Measurements from ENCODE around the gene FEM1B.

FEM1B gene

GRCh38 chr15:68303134-68303533 is 25.6 kb downstream of the FEM1B start:
- FAIRE-seq (no peak), DNase-seq (ENCODE audit: extremely low spot score, insufficient read length, low read depth) (no peak)

GRCh38 chr15:68303560-68304436 is 26.3 kb downstream of the FEM1B start:
- FAIRE-seq (no peak), DNase-seq (ENCODE audit: extremely low spot score, insufficient read length, low read depth) (no peak)

GRCh38 chr15:68304589-68305337 is 27.2 kb downstream of the FEM1B start:
- DNase-seq (ENCODE audit: extremely low spot score, insufficient read length, low read depth) (no peak), FAIRE-seq (no peak)

- FAIRE-seq = no peak
- no peak for DNase-seq (ENCODE audit: extremely low spot score, insufficient read length, low read depth)
These were observed 27.9 kb downstream of the FEM1B start for GRCh38 chr15:68305420-68305871.

- DNase-seq (ENCODE audit: extremely low spot score, insufficient read length, low read depth) (no peak), FAIRE-seq (no peak)
These were observed 29.8 kb downstream of the FEM1B start for GRCh38 chr15:68307131-68307928.

GRCh38 chr15:68309024-68309423 is 31.5 kb downstream of the FEM1B start:
- FAIRE-seq (no peak), DNase-seq (ENCODE audit: extremely low spot score, insufficient read length, low read depth) (no peak)

- FAIRE-seq = no peak
- DNase-seq (ENCODE audit: extremely low spot score, insufficient read length, low read depth) = no peak
These were observed 32.7 kb downstream of the FEM1B start for GRCh38 chr15:68310178-68310803.

- FAIRE-seq (no peak), DNase-seq (ENCODE audit: extremely low spot score, insufficient read length, low read depth) (no peak)
These were observed 33.4 kb downstream of the FEM1B start for GRCh38 chr15:68310804-68311463.

GRCh38 chr15:68311464-68311835 is 33.9 kb downstream of the FEM1B start:
- no peak for FAIRE-seq
- no peak for DNase-seq (ENCODE audit: extremely low spot score, insufficient read length, low read depth)

- no peak for FAIRE-seq
- no peak for DNase-seq (ENCODE audit: extremely low spot score, insufficient read length, low read depth)
These were observed 34.5 kb downstream of the FEM1B start for GRCh38 chr15:68311859-68312557.

GRCh38 chr15:68312701-68313204 is 35.2 kb downstream of the FEM1B start:
- FAIRE-seq = no peak
- no peak for DNase-seq (ENCODE audit: extremely low spot score, insufficient read length, low read depth)

GRCh38 chr15:68313501-68314410 is 36.2 kb downstream of the FEM1B start:
- FAIRE-seq = no peak
- DNase-seq (ENCODE audit: extremely low spot score, insufficient read length, low read depth) = no peak

GRCh38 chr15:68314563-68314962 is 37.0 kb downstream of the FEM1B start:
- DNase-seq (ENCODE audit: extremely low spot score, insufficient read length, low read depth) (no peak), FAIRE-seq (no peak)

- DNase-seq (ENCODE audit: extremely low spot score, insufficient read length, low read depth) = no peak
- no peak for FAIRE-seq
These were observed 37.5 kb downstream of the FEM1B start for GRCh38 chr15:68315035-68315434.

GRCh38 chr15:68315495-68316031 is 38.0 kb downstream of the FEM1B start:
- no peak for FAIRE-seq
- no peak for DNase-seq (ENCODE audit: extremely low spot score, insufficient read length, low read depth)

- DNase-seq (ENCODE audit: extremely low spot score, insufficient read length, low read depth) (no peak), FAIRE-seq (no peak)
These were observed 38.7 kb downstream of the FEM1B start for GRCh38 chr15:68316061-68316804.

All from GM18507 (cell line).